ENCODE results near the gene DLG2.

Gene DLG2

DNA sequence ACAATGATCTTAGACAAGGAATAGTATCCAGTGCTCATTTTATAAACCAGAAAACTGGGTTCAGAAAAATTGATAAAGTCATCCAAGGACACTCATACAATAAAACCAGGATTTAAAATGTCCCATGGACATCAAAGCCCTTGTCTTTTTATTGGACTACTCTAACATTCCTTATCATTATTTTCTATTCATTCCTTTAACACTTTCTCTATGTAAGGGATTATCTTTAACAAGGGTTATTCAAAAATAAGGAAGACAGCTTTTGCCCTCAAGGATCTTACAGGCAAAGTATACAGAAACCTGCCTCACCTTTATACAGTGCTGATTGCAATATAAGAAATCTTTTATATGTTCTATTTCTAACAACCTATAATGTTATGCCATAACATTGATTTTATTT, 790.8 kb downstream of the DLG2 start:
- no peak overlapping the region for H3K4me3 ChIP-seq (ENCODE audit: low read depth, low read length)
- DNase-seq (ENCODE audit: low read depth), result no peak
- TF ChIP-seq, protein P1, sequence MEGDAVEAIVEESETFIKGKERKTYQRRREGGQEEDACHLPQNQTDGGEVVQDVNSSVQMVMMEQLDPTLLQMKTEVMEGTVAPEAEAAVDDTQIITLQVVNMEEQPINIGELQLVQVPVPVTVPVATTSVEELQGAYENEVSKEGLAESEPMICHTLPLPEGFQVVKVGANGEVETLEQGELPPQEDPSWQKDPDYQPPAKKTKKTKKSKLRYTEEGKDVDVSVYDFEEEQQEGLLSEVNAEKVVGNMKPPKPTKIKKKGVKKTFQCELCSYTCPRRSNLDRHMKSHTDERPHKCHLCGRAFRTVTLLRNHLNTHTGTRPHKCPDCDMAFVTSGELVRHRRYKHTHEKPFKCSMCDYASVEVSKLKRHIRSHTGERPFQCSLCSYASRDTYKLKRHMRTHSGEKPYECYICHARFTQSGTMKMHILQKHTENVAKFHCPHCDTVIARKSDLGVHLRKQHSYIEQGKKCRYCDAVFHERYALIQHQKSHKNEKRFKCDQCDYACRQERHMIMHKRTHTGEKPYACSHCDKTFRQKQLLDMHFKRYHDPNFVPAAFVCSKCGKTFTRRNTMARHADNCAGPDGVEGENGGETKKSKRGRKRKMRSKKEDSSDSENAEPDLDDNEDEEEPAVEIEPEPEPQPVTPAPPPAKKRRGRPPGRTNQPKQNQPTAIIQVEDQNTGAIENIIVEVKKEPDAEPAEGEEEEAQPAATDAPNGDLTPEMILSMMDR (IDR thresholded peaks at IDR 0.05; ENCODE audit: control insufficient read depth, extremely low read depth, insufficient read depth), result no peak

DNA sequence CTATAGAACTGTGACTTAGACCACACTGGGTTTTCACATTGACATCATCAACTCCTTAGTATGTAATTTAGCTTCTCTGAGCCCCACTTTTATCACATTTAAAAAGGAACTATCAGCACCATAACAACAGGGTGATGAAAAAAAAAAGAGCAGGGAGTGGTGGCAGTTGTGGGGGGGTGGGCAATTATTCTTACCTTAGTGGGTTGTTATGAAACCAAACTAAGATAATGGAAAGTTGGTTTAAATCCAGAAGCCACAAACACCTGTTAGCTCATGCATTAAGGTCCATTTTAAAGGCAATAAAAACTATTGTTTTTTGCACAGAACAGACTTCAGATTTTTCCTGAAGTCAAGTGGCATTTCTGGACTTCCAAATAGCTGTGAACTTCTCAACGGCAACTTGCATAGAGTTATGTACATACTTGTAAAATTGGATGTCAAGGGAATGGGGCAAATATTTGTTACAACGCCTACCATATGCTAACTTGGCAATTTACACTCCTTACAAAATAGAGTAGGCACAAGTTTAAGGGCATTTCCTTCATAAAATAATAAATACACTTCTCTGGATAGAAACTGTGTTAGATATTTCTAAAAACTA, 793.6 kb downstream of the DLG2 start:
- H3K4me3 ChIP-seq (ENCODE audit: low read depth, low read length), result no peak overlapping the region
- DNase-seq (ENCODE audit: low read depth), result no peak
- TF ChIP-seq, protein P1 (IDR thresholded peaks at IDR 0.05; ENCODE audit: control insufficient read depth, extremely low read depth, insufficient read depth), result no peak

DNA sequence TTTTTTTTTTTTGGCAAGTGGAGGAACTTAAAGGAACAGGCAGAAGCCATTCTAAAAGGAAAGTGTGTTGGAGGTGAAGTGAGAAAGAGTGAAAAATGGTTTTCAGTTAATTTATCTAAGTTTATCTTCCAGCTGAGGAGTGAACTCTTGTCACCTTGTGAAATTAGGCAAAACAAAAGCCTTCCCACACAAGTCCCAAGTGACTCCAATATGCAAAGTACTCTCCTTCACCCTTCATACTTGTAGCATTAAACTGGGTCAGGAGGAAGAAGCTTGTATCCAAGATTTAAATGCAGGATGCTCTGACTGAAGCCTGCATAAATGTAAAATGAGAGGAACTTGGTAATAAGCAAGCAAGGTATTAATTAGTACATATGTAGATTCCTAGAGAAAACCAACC, 796.8 kb downstream of the DLG2 start:
- DNase-seq (ENCODE audit: low read depth), result no peak
- TF ChIP-seq, protein P1 (IDR thresholded peaks at IDR 0.05; ENCODE audit: control insufficient read depth, extremely low read depth, insufficient read depth), result no peak
- no peak overlapping the region for H3K4me3 ChIP-seq (ENCODE audit: low read depth, low read length)

DNA sequence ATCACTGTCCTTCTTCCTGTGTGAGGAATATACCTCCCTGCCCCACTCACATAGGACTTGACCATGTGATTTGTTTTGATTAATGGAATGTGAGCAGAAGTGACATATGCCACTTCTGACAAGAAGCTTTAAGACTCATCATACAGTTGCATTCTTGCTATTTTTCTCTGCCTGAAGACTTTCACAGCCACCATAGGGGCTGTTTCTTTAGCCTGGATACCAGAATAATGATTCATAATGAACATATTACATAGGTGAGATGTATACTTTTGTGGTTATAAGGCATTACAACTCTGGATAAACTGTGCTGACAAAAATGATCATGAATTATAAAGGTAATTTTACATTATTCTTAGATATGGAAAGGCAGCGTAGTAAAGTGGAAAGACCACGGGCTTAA, 798.0 kb downstream of the DLG2 start:
- TF ChIP-seq, protein P1 (IDR thresholded peaks at IDR 0.05; ENCODE audit: control insufficient read depth, extremely low read depth, insufficient read depth), result no peak
- H3K4me3 ChIP-seq (ENCODE audit: low read depth, low read length), result no peak overlapping the region
- DNase-seq (ENCODE audit: low read depth), result no peak

DNA sequence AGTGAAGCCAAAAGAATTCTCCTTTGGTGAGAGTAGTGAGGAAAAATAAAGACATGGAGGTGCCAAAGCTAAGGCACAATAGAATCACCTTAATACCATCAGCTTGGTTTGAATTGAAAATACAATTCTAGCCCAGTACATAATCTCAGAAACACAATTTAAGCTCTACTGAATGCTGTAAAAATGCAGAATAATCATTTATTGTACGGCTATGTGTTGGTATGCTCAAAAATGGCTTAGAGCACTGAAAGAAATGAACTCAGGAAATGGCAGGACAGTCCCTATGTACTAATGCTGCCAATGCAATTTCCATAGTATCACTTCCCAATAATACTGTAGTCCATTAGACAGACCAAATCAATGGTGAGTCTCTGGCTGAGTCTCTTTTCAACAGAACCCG, 798.5 kb downstream of the DLG2 start:
- H3K4me3 ChIP-seq (ENCODE audit: low read depth, low read length), result no peak overlapping the region
- DNase-seq (ENCODE audit: low read depth), result no peak
- TF ChIP-seq, protein P1 (IDR thresholded peaks at IDR 0.05; ENCODE audit: control insufficient read depth, extremely low read depth, insufficient read depth), result no peak

DNA sequence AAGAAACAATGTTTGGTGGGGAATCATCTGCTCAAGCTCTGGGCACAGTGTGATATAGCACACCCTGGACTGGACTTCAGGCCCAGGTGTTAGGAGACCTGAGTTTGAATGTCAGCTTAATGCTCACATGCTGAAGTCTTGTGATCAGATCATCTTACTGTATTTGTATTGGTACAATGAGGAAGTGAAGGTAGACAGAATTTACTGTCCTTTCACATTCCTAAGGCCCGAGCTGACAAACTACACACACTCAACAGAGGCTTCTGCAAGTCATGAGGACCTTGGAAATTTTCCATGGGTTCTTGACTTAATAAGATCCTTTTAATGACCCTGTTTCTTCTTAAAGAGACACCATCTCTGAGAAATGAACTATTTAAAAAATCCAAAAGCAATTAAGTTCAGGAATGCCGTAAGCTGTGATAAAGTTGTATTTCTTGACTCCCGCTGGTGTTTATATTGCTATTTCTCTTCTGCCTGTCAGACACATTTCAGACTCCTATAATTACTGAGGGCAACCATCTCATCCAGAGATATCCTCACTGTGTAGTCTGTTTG, 802.0 kb downstream of the DLG2 start:
- H3K4me3 ChIP-seq (ENCODE audit: low read depth, low read length), result no peak overlapping the region
- DNase-seq (ENCODE audit: low read depth), result no peak
- TF ChIP-seq, protein P1 (IDR thresholded peaks at IDR 0.05; ENCODE audit: control insufficient read depth, extremely low read depth, insufficient read depth), result no peak

DNA sequence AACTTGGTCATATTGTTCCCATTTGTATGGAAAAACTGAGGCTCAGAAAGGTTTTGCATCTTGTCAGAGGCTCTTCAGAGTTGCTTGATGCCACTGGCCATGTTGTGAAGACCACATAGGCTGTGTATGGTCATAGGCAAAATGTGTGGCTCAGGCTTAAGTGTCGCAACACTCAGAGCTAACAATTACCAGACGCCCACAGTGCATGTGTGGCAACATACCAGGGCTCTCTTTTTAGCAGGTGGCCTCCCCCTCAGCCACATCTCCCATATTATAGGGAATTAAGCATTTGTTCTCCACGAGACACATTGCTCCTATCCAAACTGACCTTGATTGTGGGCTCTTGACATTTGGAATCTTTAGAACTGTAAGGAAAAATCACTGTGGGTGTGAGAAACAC, 802.5 kb downstream of the DLG2 start:
- DNase-seq (ENCODE audit: low read depth), result no peak
- H3K4me3 ChIP-seq (ENCODE audit: low read depth, low read length), result no peak overlapping the region
- TF ChIP-seq, protein P1 (IDR thresholded peaks at IDR 0.05; ENCODE audit: control insufficient read depth, extremely low read depth, insufficient read depth), result no peak
